Measurements from ENCODE around the gene OR8G1. TPM values are rescaled to one million over a fixed set of nuclear protein-coding genes. Genes with fewer than 3 reads are reported as not detected.
A peak's percentile ranks its signal among the peaks of the same experiment; 100 is the strongest.
"Not testable (repeated sequence)": the region's sequence is repeated elsewhere in the genome, so short reads cannot be mapped to it uniquely, and the experiment has no call there.

Gene OR8G1
- total and polyA plus RNA-seq, 2 of the 8 experiments (the other 6 are each of a cell fraction or from before 2014, with no cell fraction given) = not detected

- H3K27me3 ChIP-seq (replicated peaks in 1 of 4; ENCODE audit: control insufficient read depth in 3 of 4, extremely low read depth in 1 of 4, insufficient read depth in 3 of 4, low read length in 3 of 4); H4K91ac ChIP-seq (replicated peaks; ENCODE audit: insufficient read length, low read length); DNase-seq (ENCODE audit: low read depth in 1 of 2, low spot score in 2 of 2); H3K23ac ChIP-seq (ENCODE audit: insufficient read length); H3K36me3 ChIP-seq (ENCODE audit: control insufficient read depth in 2 of 4, insufficient read depth in 4 of 4, low read length in 3 of 4); H2BK5ac ChIP-seq (ENCODE audit: low read depth, low read length); H3K9me3 ChIP-seq (ENCODE audit: insufficient read depth in 2 of 2, low read depth in 1 of 2, low read length in 1 of 2); H2BK12ac ChIP-seq (ENCODE audit: low read depth, low read length); H3K79me2 ChIP-seq (ENCODE audit: control insufficient read depth in 1 of 2, insufficient read depth in 2 of 2, low read length in 2 of 2); H4K8ac ChIP-seq (ENCODE audit: extremely low read depth, insufficient read depth, low read length); H4K20me1 ChIP-seq (replicated peaks in 1 of 2; ENCODE audit: control insufficient read depth in 1 of 2, insufficient read depth in 2 of 2, low read length in 2 of 2); H3K4ac ChIP-seq (replicated peaks; ENCODE audit: insufficient read length, low read depth, low read length); H3K14ac ChIP-seq (ENCODE audit: insufficient read length); H3K4me1 ChIP-seq (replicated peaks in 1 of 4; ENCODE audit: control insufficient read depth in 3 of 4, insufficient read depth in 4 of 4, low read length in 3 of 4); H3K4me3 ChIP-seq (ENCODE audit: extremely low read depth in 1 of 4, insufficient read depth in 2 of 4, low read depth in 3 of 4, low read length in 4 of 4); H3K79me1 ChIP-seq (ENCODE audit: low read depth, low read length); H2BK20ac ChIP-seq (ENCODE audit: low read length); H4K5ac ChIP-seq (ENCODE audit: insufficient read length, low read depth, low read length); H3K56ac ChIP-seq (replicated peaks; ENCODE audit: insufficient read length, low read depth, low read length); POLR2A ChIA-PET (ENCODE audit: partially characterized antibody); H3K18ac ChIP-seq (ENCODE audit: extremely low read depth, low read length); CTCF ChIA-PET (ENCODE audit: partially characterized antibody); H2BK120ac ChIP-seq (replicated peaks; ENCODE audit: low read depth, low read length); H3K27ac ChIP-seq (ENCODE audit: low read depth, low read length); H3K4me2 ChIP-seq (ENCODE audit: insufficient read depth in 1 of 2, low read depth in 2 of 2, low read length in 2 of 2); H3K9ac ChIP-seq (replicated peaks in 1 of 4; ENCODE audit: extremely low read depth in 1 of 4, low read depth in 3 of 4, low read length in 3 of 4); H3K23me2 ChIP-seq (ENCODE audit: low read depth, low read length); H2BK15ac ChIP-seq (ENCODE audit: low read length); H2AK5ac ChIP-seq (ENCODE audit: low read depth, low read length): not testable (repeated sequence)
- WGBS, 2 experiments (ENCODE audit: extremely low coverage in 1 of 2, insufficient coverage in 1 of 2, insufficient read length in 1 of 2, insufficient replicate concordance in 2 of 2, low coverage in 1 of 2, low lambda C conversion rate in 2 of 2, missing lambda C conversion rate in 1 of 2) = 69% methylated on average over 9 of the region's 9 CpGs; no CpG with 5 or more reads in 1 of the 2 experiments
- 0 out of 2 replicates have a peak, but pooled peaks have one; percentile 3 for TF ChIP-seq BACH1 (IDR thresholded peaks at IDR 0.05; ENCODE audit: low read length)
- peak; percentile 73 for FAIRE-seq
- peak overlapping the region; percentile 23; the same call in 1 of the 2 replicates for H2AFZ ChIP-seq (ENCODE audit: low read length)
These were observed 16.1 kb upstream of the OR8G1 start for GRCh38 chr11:124224618-124225423.

All from H1 (cell line).